ENCODE data around the gene B3GALNT1.

Gene B3GALNT1

GRCh38 chr3:161072751-161073150, 32.4 kb downstream of the B3GALNT1 start:
- no peak for DNase-seq

- no peak for DNase-seq
Observed at GRCh38 chr3:161072211-161072621, 32.9 kb downstream of the B3GALNT1 start.

- peak; percentile 20 for DNase-seq
Observed at GRCh38 chr3:161070980-161071663, 34.0 kb downstream of the B3GALNT1 start.

- DNase-seq = no peak
Observed at GRCh38 chr3:161070252-161070930, 34.8 kb downstream of the B3GALNT1 start.

- peak; percentile 98 for DNase-seq
Observed at GRCh38 chr3:161069511-161070251, 35.5 kb downstream of the B3GALNT1 start.

GRCh38 chr3:161067335-161067734, 37.8 kb downstream of the B3GALNT1 start:
- DNase-seq = no peak

GRCh38 chr3:161066930-161067329, 38.2 kb downstream of the B3GALNT1 start:
- DNase-seq = peak; percentile 25

GRCh38 chr3:161064413-161064812, 40.7 kb downstream of the B3GALNT1 start:
- DNase-seq = no peak

- DNase-seq = no peak
Observed at GRCh38 chr3:161054860-161055604, 50.1 kb downstream of the B3GALNT1 start.

GRCh38 chr3:161051856-161052255, 53.3 kb downstream of the B3GALNT1 start:
- no peak for DNase-seq

GRCh38 chr3:161050935-161051334, 54.2 kb downstream of the B3GALNT1 start:
- DNase-seq = peak; percentile 71

- no peak for DNase-seq
Observed at GRCh38 chr3:161049683-161050248, 55.4 kb downstream of the B3GALNT1 start.

- DNase-seq = peak; percentile 24
Observed at GRCh38 chr3:161043336-161044035, 61.7 kb downstream of the B3GALNT1 start.

GRCh38 chr3:161042023-161042501, 63.1 kb downstream of the B3GALNT1 start:
- DNase-seq = no peak

GRCh38 chr3:161038725-161039124, 66.4 kb downstream of the B3GALNT1 start:
- DNase-seq = no peak

GRCh38 chr3:161035711-161036110, 69.4 kb downstream of the B3GALNT1 start:
- peak; percentile 96 for DNase-seq

- DNase-seq = peak; percentile 84
Observed at GRCh38 chr3:161034913-161035550, 70.1 kb downstream of the B3GALNT1 start.

Data from MV-4-11 (cell line).